HEK293 (cell line): ENCODE data around the gene GLRA2.

Source experiments
- CTCF ChIA-PET: fragments of 350-600 bp; formaldehyde crosslinking; extraction: SDS; loops from one replicate; lab custom pipeline; 2021; ENCODE audit warnings: antibody characterized with exemption; lab: Yijun Ruan, JAX
- POLR2A ChIA-PET: fragments of 300-600 bp; formaldehyde crosslinking; extraction: SDS; loops from one replicate; lab custom pipeline; 2020; ENCODE audit warnings: antibody characterized with exemption, inconsistent platforms; lab: Yijun Ruan, JAX
- H3K27ac ChIP-seq: fragments of 200-500 bp; sonication (Bioruptor generic); 2 replicates; pipeline ENCODE4 v1.5.1; 2014; ENCODE audit warnings: low read depth, low read length, control low read depth, inconsistent platforms; ENCODE audit errors: extremely low read depth
- H3K36me3 ChIP-seq, 2 experiments: fragments of 200-500 bp in 1 of 2; sonication (Bioruptor generic) in 1 of 2; 1 replicate in 1 of 2; 2 replicates in 1 of 2; pipeline ENCODE4 v1.5.1; 2014 to 2017; ENCODE audit warnings: inconsistent platforms in 2 of 2, low read length in 2 of 2; ENCODE audit not compliant: control insufficient read depth in 2 of 2, insufficient read depth in 1 of 2
- H3K4me1 ChIP-seq: fragments of 200-500 bp; sonication (Bioruptor generic); 2 replicates; pipeline ENCODE4 v1.5.1; 2014; ENCODE audit warnings: mild to moderate bottlenecking, low read length, inconsistent platforms; ENCODE audit not compliant: control insufficient read depth, insufficient read depth
- H3K4me3 ChIP-seq: 2 replicates; pipeline ENCODE4 v1.5.1; 2011; ENCODE audit warnings: low read depth, mild to moderate bottlenecking, control low read depth, low read length, moderate library complexity
- H3K9me3 ChIP-seq: fragments of 200-500 bp; sonication (Bioruptor generic); 2 replicates; pipeline ENCODE4 v1.5.1; 2014; ENCODE audit warnings: low read depth, low read length, inconsistent platforms; ENCODE audit not compliant: control insufficient read depth, insufficient read depth
- HOXA7 ChIP-seq: sonication (generic); formaldehyde crosslinking; IDR thresholded peaks from 2 replicates; pipeline ENCODE4 v1.8.1; 2022; ENCODE audit warnings: missing genetic modification reagents, borderline replicate concordance
- RBAK ChIP-seq: fragments of 450-650 bp; formaldehyde crosslinking; IDR thresholded peaks from 2 replicates; pipeline ENCODE4 v1.5.1; 2016; ENCODE audit warnings: missing biosample characterization, missing genetic modification characterization
- SP7 ChIP-seq: fragments of 450-650 bp; formaldehyde crosslinking; IDR thresholded peaks from 2 replicates; pipeline ENCODE4 v1.5.1; 2016; ENCODE audit warnings: missing biosample characterization, missing genetic modification characterization
- ZBTB11 ChIP-seq: fragments of 450-650 bp; formaldehyde crosslinking; conservative IDR thresholded peaks from 2 replicates; pipeline ENCODE4 v1.5.1; 2016; ENCODE audit warnings: low read depth, missing biosample characterization, missing genetic modification characterization
- ZBTB49 ChIP-seq: fragments of 450-650 bp; formaldehyde crosslinking; IDR thresholded peaks from 2 replicates; pipeline ENCODE4 v1.5.1; 2016; ENCODE audit warnings: missing biosample characterization, missing genetic modification characterization, low read depth
- ZBTB7A ChIP-seq: fragments of 450-650 bp; formaldehyde crosslinking; IDR thresholded peaks from 2 replicates; pipeline ENCODE4 v1.5.1; 2016; ENCODE audit warnings: low read depth, missing biosample characterization, missing genetic modification characterization
- ZNF133 ChIP-seq: fragments of 450-650 bp; formaldehyde crosslinking; IDR thresholded peaks from 2 replicates; pipeline ENCODE4 v1.5.1; 2016; ENCODE audit warnings: missing biosample characterization, missing genetic modification characterization
- ZNF175 ChIP-seq: fragments of 450-650 bp; formaldehyde crosslinking; IDR thresholded peaks from 2 replicates; pipeline ENCODE4 v1.5.1; 2016; ENCODE audit warnings: missing biosample characterization, missing genetic modification characterization
- ZNF324 ChIP-seq: fragments of 450-650 bp; formaldehyde crosslinking; IDR thresholded peaks from 2 replicates; pipeline ENCODE4 v1.5.1; 2016; ENCODE audit warnings: missing biosample characterization, missing genetic modification characterization
- ZNF521 ChIP-seq: fragments of 450-650 bp; formaldehyde crosslinking; IDR thresholded peaks from 2 replicates; pipeline ENCODE4 v1.5.1; 2017; ENCODE audit warnings: missing biosample characterization, mild to moderate bottlenecking, missing genetic modification characterization
- ZNF530 ChIP-seq: fragments of 450-650 bp; formaldehyde crosslinking; IDR thresholded peaks from 2 replicates; pipeline ENCODE4 v1.5.1; 2016; ENCODE audit warnings: low read depth, missing biosample characterization, missing genetic modification characterization
- ZNF571 ChIP-seq: fragments of 450-650 bp; formaldehyde crosslinking; IDR thresholded peaks from 2 replicates; pipeline ENCODE4 v1.5.0; 2017; ENCODE audit warnings: missing biosample characterization, missing genetic modification characterization
- ZNF626 ChIP-seq: fragments of 450-650 bp; sonication (Bioruptor Pico); formaldehyde crosslinking; IDR thresholded peaks from 2 replicates; pipeline ENCODE4 v1.5.1; 2018; ENCODE audit warnings: missing biosample characterization, missing genetic modification characterization, inconsistent platforms
- ZNF629 ChIP-seq: fragments of 450-650 bp; formaldehyde crosslinking; IDR thresholded peaks from 2 replicates; pipeline ENCODE4 v1.5.1; 2017; ENCODE audit warnings: missing biosample characterization, missing genetic modification characterization
- ZNF692 ChIP-seq: fragments of 450-650 bp; formaldehyde crosslinking; IDR thresholded peaks from 2 replicates; pipeline ENCODE4 v1.5.1; 2016; ENCODE audit warnings: missing biosample characterization, missing genetic modification characterization
- ZNF768 ChIP-seq: fragments of 450-650 bp; formaldehyde crosslinking; IDR thresholded peaks from 2 replicates; pipeline ENCODE4 v1.5.1; 2018; ENCODE audit warnings: missing biosample characterization, mild to moderate bottlenecking, missing genetic modification characterization
- ZNF830 ChIP-seq: fragments of 450-650 bp; IDR thresholded peaks from 2 replicates; pipeline ENCODE4 v1.5.0; 2018; ENCODE audit warnings: missing biosample characterization, missing genetic modification characterization, low read depth, mild to moderate bottlenecking, moderate library complexity
- TF ChIP-seq, protein P1 (sequence below): sonication (generic); formaldehyde crosslinking; IDR thresholded peaks from 2 replicates; pipeline ENCODE4 v1.8.1; 2022; ENCODE audit warnings: mild to moderate bottlenecking, moderate library complexity, missing genetic modification reagents
- TF ChIP-seq, protein P2 (sequence below): fragments of 450-650 bp; formaldehyde crosslinking; IDR thresholded peaks from 2 replicates; pipeline ENCODE4 v1.5.1; 2016; ENCODE audit warnings: missing biosample characterization, missing genetic modification characterization
- TF ChIP-seq, protein P3 (sequence below): fragments of 450-650 bp; formaldehyde crosslinking; IDR thresholded peaks from 2 replicates; pipeline ENCODE4 v1.5.1; 2016; ENCODE audit warnings: missing biosample characterization, missing genetic modification characterization, borderline replicate concordance

GLRA2 gene

DNA sequence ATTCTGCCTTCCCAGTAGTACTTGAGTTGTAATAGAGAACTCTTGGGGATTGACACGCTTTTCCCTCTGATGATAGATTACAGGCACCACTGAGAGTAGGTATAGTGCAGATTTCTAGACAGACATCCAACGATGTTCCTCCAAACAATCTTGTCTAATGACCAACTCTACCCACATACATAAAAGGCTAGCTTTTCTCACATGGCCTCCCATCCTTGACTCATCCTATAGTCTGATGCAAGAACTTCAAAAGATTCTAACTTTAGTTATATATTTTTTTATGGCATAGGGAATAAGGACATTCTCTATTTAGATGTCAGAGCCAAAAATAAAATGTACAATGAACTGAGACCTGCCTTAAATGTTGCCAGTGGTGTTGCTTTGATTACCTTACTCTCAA is 60.9 kb downstream of the GLRA2 start:
- H3K36me3 ChIP-seq: no peaks in the 10 kb centered on the region
- no peak overlapping the region for H3K4me3 ChIP-seq
- H3K9me3 ChIP-seq: no peaks in the 10 kb centered on the region
- no peak overlapping the region for H3K27ac ChIP-seq
- TF ChIP-seq ZNF768 (no peak), ZNF530 (tag by site-specific recombination) (no peak), ZNF133 (tag by site-specific recombination) (no peak), ZNF692 (tag by site-specific recombination) (no peak)
- TF ChIP-seq, protein P1, sequence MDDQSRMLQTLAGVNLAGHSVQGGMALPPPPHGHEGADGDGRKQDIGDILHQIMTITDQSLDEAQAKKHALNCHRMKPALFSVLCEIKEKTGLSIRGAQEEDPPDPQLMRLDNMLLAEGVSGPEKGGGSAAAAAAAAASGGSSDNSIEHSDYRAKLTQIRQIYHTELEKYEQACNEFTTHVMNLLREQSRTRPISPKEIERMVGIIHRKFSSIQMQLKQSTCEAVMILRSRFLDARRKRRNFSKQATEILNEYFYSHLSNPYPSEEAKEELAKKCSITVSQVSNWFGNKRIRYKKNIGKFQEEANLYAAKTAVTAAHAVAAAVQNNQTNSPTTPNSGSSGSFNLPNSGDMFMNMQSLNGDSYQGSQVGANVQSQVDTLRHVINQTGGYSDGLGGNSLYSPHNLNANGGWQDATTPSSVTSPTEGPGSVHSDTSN (CRISPR knock-in tag): no peak
- TF ChIP-seq, protein P2, sequence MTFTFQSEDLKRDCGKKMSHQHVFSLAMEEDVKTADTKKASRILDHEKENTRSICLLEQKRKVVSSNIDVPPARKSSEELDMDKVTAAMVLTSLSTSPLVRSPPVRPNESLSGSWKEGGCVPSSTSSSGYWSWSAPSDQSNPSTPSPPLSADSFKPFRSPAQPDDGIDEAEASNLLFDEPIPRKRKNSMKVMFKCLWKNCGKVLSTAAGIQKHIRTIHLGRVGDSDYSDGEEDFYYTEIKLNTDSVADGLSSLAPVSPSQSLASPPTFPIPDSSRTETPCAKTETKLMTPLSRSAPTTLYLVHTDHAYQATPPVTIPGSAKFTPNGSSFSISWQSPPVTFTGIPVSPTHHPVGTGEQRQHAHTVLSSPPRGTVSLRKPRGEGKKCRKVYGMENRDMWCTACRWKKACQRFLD (tag by site-specific recombination): no peak
- ChIA-PET POLR2A (no interaction called here), CTCF (no interaction called here)
- no peaks in the 10 kb centered on the region for H3K4me1 ChIP-seq

- TF ChIP-seq ZNF175: no peak
- no peak for TF ChIP-seq ZNF324 (tag by site-specific recombination)
- TF ChIP-seq ZNF571 (tag by site-specific recombination): no peak
- TF ChIP-seq ZBTB11: no peak
- TF ChIP-seq ZBTB7A (tag by site-specific recombination): no peak
- no peak for TF ChIP-seq ZNF629
- TF ChIP-seq RBAK: no peak
- no peak for TF ChIP-seq ZNF626 (tag by site-specific recombination)
- no peak for TF ChIP-seq HOXA7
- TF ChIP-seq, all 188 proteins: peak for 0
- Histone ChIP-seq H3K9me3 (no peaks in the 10 kb centered on the region), H3K36me3 (no peaks in the 10 kb centered on the region), H3K4me3 (no peak overlapping the region), H3K27ac (no peak overlapping the region), H3K4me1 (no peaks in the 10 kb centered on the region)
- ChIA-PET CTCF (interaction anchor here (0.6 kb wide), 1 partner anchor 36 kb away, joined by 3 read pairs; no protein-coding TSS in a partner anchor), POLR2A (no interaction called here)
Measured at GRCh38 chrX:14590693-14591424, 61.5 kb downstream of the GLRA2 start.

- no peaks in the 10 kb centered on the region for H3K36me3 ChIP-seq
- no peak overlapping the region for H3K4me3 ChIP-seq
- H3K4me1 ChIP-seq: no peaks in the 10 kb centered on the region
- no peaks in the 10 kb centered on the region for H3K9me3 ChIP-seq
- ChIA-PET POLR2A (no interaction called here), CTCF (interaction anchor here (0.7 kb wide), 1 partner anchor 141 kb away, joined by 7 read pairs; no protein-coding TSS in a partner anchor)
- H3K27ac ChIP-seq: no peak overlapping the region
- TF ChIP-seq ZNF830 (tag by site-specific recombination): no peak
- TF ChIP-seq, protein P3, sequence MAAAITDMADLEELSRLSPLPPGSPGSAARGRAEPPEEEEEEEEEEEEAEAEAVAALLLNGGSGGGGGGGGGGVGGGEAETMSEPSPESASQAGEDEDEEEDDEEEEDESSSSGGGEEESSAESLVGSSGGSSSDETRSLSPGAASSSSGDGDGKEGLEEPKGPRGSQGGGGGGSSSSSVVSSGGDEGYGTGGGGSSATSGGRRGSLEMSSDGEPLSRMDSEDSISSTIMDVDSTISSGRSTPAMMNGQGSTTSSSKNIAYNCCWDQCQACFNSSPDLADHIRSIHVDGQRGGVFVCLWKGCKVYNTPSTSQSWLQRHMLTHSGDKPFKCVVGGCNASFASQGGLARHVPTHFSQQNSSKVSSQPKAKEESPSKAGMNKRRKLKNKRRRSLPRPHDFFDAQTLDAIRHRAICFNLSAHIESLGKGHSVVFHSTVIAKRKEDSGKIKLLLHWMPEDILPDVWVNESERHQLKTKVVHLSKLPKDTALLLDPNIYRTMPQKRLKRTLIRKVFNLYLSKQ: no peak
- TF ChIP-seq ZNF521: no peak
- no peak for TF ChIP-seq ZNF133 (tag by site-specific recombination)
- TF ChIP-seq ZBTB49 (tag by site-specific recombination): no peak
- TF ChIP-seq SP7: no peak
Measured at GRCh38 chrX:14591976-14592375, 62.6 kb downstream of the GLRA2 start.
